Stimulated activated CD4-positive, alpha-beta T cell treated with anti-CD3 and anti-CD28 coated beads, Interleukin-15, amount 100 ng/mL, for 1 hour (primary cell): ENCODE measurements around the gene HOXD1.

Experiments used
- DNase-seq, 2 donors: peaks; one replicate each; pipeline ENCODE4 v3.0.0-alpha.2; 2020; ENCODE audit warnings: low read depth in 1 of 2, low spot score in 1 of 2

Gene HOXD1

DNA sequence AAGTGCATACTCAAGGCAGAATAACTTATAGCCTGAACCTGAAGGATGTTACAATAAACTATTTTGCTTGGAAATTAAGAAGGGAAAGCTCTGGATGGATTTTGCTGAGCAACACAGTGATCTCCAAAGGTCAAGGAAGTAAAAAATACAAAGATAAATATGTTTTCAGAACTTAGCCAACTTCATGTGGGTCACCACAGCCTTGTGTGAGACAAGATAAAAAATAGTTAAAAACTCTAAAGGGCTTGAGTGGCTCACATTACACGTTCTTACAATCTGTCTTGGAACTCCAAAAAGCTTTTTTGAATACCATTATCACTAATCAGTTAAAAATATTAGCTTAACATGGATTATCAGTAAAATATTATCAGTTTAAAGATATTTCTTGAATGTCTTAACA, 51.8 kb downstream of the HOXD1 start:
- no peak for DNase-seq
